ENCODE results near the gene KCNC3. TPM values are rescaled to one million over a fixed set of nuclear protein-coding genes. Genes with fewer than 3 reads are reported as not detected.
A peak's percentile ranks its signal among the peaks of the same experiment; 100 is the strongest.

Gene KCNC3
- total and polyA plus RNA-seq, 2 of the 13 experiments (the other 11 are each of a cell fraction or from before 2014, with no cell fraction given), result 0.29 to 1.7 TPM

DNA sequence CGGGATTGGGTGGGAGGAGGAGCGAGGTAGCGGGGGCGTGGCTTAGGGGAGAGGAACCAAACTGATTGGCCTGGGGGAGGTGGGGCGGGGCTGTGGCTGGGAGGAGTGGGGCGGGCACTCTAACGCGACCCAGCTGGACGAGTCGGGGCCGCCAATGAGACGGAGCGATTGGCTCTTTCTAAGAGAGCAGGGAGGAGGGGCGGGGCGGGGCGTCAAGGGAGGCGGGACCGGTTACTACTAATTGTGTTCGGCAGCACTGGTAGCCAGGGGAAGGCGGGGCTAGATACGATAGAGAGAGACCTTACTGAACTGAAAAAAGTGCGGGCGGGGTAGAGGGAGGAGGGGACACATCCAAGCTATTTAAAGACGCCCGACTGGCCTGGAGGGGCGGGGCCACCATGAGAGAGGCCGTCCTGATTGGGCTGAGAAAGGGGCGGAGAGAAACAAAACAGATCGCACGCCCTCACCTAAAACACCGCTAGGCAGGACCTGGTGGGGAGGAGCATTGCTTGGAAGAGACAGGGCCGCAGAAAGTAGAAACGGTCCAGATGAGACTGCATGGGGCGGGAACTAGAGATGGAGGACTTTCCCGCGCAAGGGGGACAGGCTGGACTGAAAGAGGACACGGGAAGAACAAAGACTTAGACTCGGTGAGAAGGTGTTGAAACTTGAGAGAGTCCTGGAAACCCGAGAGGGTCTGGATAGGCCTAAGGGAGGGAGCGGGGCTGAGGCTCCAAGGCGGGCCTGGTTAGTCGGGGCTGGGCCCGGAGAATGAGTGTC lies at the start of gene KCNC3 (continued):
- TF ChIP-seq, protein P1, sequence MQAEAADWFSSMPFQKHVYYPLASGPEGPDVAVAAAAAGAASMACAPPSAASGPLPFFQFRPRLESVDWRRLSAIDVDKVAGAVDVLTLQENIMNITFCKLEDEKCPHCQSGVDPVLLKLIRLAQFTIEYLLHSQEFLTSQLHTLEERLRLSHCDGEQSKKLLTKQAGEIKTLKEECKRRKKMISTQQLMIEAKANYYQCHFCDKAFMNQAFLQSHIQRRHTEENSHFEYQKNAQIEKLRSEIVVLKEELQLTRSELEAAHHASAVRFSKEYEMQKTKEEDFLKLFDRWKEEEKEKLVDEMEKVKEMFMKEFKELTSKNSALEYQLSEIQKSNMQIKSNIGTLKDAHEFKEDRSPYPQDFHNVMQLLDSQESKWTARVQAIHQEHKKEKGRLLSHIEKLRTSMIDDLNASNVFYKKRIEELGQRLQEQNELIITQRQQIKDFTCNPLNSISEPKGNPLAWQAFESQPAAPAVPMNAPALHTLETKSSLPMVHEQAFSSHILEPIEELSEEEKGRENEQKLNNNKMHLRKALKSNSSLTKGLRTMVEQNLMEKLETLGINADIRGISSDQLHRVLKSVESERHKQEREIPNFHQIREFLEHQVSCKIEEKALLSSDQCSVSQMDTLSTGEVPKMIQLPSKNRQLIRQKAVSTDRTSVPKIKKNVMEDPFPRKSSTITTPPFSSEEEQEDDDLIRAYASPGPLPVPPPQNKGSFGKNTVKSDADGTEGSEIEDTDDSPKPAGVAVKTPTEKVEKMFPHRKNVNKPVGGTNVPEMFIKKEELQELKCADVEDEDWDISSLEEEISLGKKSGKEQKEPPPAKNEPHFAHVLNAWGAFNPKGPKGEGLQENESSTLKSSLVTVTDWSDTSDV (CRISPR knock-in tag; IDR thresholded peaks at IDR 0.05), result no peak
- TF ChIP-seq RARA (CRISPR knock-in tag; IDR thresholded peaks at IDR 0.05) (no peak), SNAI1 (CRISPR knock-in tag; IDR thresholded peaks at IDR 0.05; ENCODE audit: borderline replicate concordance) (no peak), ZNF446 (CRISPR knock-in tag; IDR thresholded peaks at IDR 0.05) (no peak), PHF8 (CRISPR knock-in tag; IDR thresholded peaks at IDR 0.05) (no peak), PHB2 (IDR thresholded peaks at IDR 0.05; ENCODE audit: partially characterized antibody) (no peak), GABPA (IDR thresholded peaks at IDR 0.05; ENCODE audit: low read depth, low read length) (no peak), GABPA (CRISPR knock-in tag; IDR thresholded peaks at IDR 0.05; ENCODE audit: low read depth) (no peak), DPF2 (CRISPR knock-in tag; IDR thresholded peaks at IDR 0.05; ENCODE audit: borderline replicate concordance, low read depth) (no peak), CCDC6 (CRISPR knock-in tag; IDR thresholded peaks at IDR 0.05) (no peak), ZNF34 (CRISPR knock-in tag; IDR thresholded peaks at IDR 0.05; ENCODE audit: borderline replicate concordance) (no peak)
- TF ChIP-seq, protein P2, sequence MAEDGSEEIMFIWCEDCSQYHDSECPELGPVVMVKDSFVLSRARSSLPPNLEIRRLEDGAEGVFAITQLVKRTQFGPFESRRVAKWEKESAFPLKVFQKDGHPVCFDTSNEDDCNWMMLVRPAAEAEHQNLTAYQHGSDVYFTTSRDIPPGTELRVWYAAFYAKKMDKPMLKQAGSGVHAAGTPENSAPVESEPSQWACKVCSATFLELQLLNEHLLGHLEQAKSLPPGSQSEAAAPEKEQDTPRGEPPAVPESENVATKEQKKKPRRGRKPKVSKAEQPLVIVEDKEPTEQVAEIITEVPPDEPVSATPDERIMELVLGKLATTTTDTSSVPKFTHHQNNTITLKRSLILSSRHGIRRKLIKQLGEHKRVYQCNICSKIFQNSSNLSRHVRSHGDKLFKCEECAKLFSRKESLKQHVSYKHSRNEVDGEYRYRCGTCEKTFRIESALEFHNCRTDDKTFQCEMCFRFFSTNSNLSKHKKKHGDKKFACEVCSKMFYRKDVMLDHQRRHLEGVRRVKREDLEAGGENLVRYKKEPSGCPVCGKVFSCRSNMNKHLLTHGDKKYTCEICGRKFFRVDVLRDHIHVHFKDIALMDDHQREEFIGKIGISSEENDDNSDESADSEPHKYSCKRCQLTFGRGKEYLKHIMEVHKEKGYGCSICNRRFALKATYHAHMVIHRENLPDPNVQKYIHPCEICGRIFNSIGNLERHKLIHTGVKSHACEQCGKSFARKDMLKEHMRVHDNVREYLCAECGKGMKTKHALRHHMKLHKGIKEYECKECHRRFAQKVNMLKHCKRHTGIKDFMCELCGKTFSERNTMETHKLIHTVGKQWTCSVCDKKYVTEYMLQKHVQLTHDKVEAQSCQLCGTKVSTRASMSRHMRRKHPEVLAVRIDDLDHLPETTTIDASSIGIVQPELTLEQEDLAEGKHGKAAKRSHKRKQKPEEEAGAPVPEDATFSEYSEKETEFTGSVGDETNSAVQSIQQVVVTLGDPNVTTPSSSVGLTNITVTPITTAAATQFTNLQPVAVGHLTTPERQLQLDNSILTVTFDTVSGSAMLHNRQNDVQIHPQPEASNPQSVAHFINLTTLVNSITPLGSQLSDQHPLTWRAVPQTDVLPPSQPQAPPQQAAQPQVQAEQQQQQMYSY (CRISPR knock-in tag; IDR thresholded peaks at IDR 0.05), result no peak
- TF ChIP-seq, protein P3, sequence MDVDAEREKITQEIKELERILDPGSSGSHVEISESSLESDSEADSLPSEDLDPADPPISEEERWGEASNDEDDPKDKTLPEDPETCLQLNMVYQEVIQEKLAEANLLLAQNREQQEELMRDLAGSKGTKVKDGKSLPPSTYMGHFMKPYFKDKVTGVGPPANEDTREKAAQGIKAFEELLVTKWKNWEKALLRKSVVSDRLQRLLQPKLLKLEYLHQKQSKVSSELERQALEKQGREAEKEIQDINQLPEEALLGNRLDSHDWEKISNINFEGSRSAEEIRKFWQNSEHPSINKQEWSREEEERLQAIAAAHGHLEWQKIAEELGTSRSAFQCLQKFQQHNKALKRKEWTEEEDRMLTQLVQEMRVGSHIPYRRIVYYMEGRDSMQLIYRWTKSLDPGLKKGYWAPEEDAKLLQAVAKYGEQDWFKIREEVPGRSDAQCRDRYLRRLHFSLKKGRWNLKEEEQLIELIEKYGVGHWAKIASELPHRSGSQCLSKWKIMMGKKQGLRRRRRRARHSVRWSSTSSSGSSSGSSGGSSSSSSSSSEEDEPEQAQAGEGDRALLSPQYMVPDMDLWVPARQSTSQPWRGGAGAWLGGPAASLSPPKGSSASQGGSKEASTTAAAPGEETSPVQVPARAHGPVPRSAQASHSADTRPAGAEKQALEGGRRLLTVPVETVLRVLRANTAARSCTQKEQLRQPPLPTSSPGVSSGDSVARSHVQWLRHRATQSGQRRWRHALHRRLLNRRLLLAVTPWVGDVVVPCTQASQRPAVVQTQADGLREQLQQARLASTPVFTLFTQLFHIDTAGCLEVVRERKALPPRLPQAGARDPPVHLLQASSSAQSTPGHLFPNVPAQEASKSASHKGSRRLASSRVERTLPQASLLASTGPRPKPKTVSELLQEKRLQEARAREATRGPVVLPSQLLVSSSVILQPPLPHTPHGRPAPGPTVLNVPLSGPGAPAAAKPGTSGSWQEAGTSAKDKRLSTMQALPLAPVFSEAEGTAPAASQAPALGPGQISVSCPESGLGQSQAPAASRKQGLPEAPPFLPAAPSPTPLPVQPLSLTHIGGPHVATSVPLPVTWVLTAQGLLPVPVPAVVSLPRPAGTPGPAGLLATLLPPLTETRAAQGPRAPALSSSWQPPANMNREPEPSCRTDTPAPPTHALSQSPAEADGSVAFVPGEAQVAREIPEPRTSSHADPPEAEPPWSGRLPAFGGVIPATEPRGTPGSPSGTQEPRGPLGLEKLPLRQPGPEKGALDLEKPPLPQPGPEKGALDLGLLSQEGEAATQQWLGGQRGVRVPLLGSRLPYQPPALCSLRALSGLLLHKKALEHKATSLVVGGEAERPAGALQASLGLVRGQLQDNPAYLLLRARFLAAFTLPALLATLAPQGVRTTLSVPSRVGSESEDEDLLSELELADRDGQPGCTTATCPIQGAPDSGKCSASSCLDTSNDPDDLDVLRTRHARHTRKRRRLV (CRISPR knock-in tag; IDR thresholded peaks at IDR 0.05), result peak; percentile 59; the same call in 1 of the 2 replicates
- TF ChIP-seq, protein P4, sequence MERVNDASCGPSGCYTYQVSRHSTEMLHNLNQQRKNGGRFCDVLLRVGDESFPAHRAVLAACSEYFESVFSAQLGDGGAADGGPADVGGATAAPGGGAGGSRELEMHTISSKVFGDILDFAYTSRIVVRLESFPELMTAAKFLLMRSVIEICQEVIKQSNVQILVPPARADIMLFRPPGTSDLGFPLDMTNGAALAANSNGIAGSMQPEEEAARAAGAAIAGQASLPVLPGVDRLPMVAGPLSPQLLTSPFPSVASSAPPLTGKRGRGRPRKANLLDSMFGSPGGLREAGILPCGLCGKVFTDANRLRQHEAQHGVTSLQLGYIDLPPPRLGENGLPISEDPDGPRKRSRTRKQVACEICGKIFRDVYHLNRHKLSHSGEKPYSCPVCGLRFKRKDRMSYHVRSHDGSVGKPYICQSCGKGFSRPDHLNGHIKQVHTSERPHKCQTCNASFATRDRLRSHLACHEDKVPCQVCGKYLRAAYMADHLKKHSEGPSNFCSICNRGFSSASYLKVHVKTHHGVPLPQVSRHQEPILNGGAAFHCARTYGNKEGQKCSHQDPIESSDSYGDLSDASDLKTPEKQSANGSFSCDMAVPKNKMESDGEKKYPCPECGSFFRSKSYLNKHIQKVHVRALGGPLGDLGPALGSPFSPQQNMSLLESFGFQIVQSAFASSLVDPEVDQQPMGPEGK (CRISPR knock-in tag; IDR thresholded peaks at IDR 0.05), result peak; percentile 45

Data from HepG2 (cell line).